IMR-90 (cell line): ENCODE measurements around the gene AIMP1. TPM values are rescaled to one million over a fixed set of nuclear protein-coding genes. Genes with fewer than 3 reads are reported as not detected.

Experiments used
- ATAC-seq: fragments of 200-7000 bp; cut with Tn5 transposase; 2 replicates; pipeline ENCODE4 v1.9.1; 2020; ENCODE audit warnings: low read depth, mild to moderate bottlenecking, moderate library complexity
- BruUV-seq: library from RNA; stranded (reverse); fragments of 400-500 nt; replicated peaks from 2 replicates; lab custom pipeline; 2021; lab: Mats Ljungman, UMichigan
- CTCF ChIA-PET: fragments of 300-600 bp; formaldehyde crosslinking; extraction: SDS; loops from one replicate; lab custom pipeline; 2021; ENCODE audit warnings: antibody characterized with exemption; lab: Yijun Ruan, JAX
- POLR2A ChIA-PET: fragments of 300-600 bp; sonication (Branson Sonifier 250); formaldehyde crosslinking; loops from one replicate; lab custom pipeline; 2022; ENCODE audit warnings: antibody characterized with exemption; ENCODE audit not compliant: unreplicated experiment; lab: Charles Lee
- DNase-seq: peaks from one replicate; pipeline ENCODE4 v3.0.0; 2013
- H2AFZ ChIP-seq: replicated peaks from 2 replicates; pipeline ENCODE3; 2013; ENCODE audit warnings: low read length, mild to moderate bottlenecking; ENCODE audit not compliant: poor library complexity
- H2AK5ac ChIP-seq: 2 replicates; pipeline ENCODE4 v1.6.1; 2013; ENCODE audit warnings: low read depth, low read length, inconsistent platforms
- H2AK9ac ChIP-seq: replicated peaks from 2 replicates; pipeline ENCODE3; 2013; ENCODE audit warnings: mild to moderate bottlenecking, low read depth, low read length, moderate library complexity; ENCODE audit not compliant: poor library complexity
- H2BK120ac ChIP-seq: 2 replicates; pipeline ENCODE4 v1.6.1; 2013; ENCODE audit warnings: low read depth, low read length, inconsistent platforms
- H2BK15ac ChIP-seq: 3 replicates; pipeline ENCODE4 v1.6.1; 2013; ENCODE audit warnings: low read depth, low read length, inconsistent platforms
- H2BK20ac ChIP-seq: 2 replicates; pipeline ENCODE4 v1.6.1; 2013; ENCODE audit warnings: low read depth, mild to moderate bottlenecking, inconsistent platforms, low read length, moderate library complexity
- H2BK5ac ChIP-seq: 2 replicates; pipeline ENCODE4 v1.6.1; 2013; ENCODE audit warnings: mild to moderate bottlenecking, low read depth, low read length, inconsistent platforms; ENCODE audit not compliant: poor library complexity, severe bottlenecking
- H3K14ac ChIP-seq: replicated peaks from 2 replicates; pipeline ENCODE4 v1.6.1; 2013; ENCODE audit warnings: low read depth, low read length, inconsistent platforms
- H3K18ac ChIP-seq: 2 replicates; pipeline ENCODE4 v1.6.1; 2013; ENCODE audit warnings: low read depth, low read length, control low read depth
- H3K23ac ChIP-seq: 2 replicates; pipeline ENCODE4 v1.6.1; 2013; ENCODE audit warnings: low read depth, low read length, inconsistent platforms
- H3K27ac ChIP-seq: 2 replicates; pipeline ENCODE4 v1.5.1; 2013; ENCODE audit warnings: mild to moderate bottlenecking, control low read depth, low read length; ENCODE audit not compliant: insufficient read depth
- H3K27me3 ChIP-seq: 2 replicates; pipeline ENCODE4 v1.6.1; 2013; ENCODE audit warnings: low read length; ENCODE audit not compliant: control insufficient read depth, insufficient read depth
- H3K36me3 ChIP-seq: 2 replicates; pipeline ENCODE4 v1.6.1; 2013; ENCODE audit warnings: low read length, mixed read lengths; ENCODE audit not compliant: control insufficient read depth, insufficient read depth
- H3K4ac ChIP-seq: 2 replicates; pipeline ENCODE4 v1.6.1; 2013; ENCODE audit warnings: low read depth, low read length, inconsistent platforms
- H3K4me1 ChIP-seq: 2 replicates; pipeline ENCODE4 v1.6.1; 2013; ENCODE audit warnings: low read length, mixed read lengths; ENCODE audit not compliant: control insufficient read depth, insufficient read depth
- H3K4me2 ChIP-seq: 2 replicates; pipeline ENCODE4 v1.6.1; 2013; ENCODE audit warnings: low read depth, mild to moderate bottlenecking, control low read depth, low read length, moderate library complexity
- H3K4me3 ChIP-seq: 2 replicates; pipeline ENCODE4 v1.5.1; 2013; ENCODE audit warnings: low read depth, mild to moderate bottlenecking, control low read depth, low read length, moderate library complexity; ENCODE audit not compliant: insufficient read depth
- H3K56ac ChIP-seq: 2 replicates; pipeline ENCODE4 v1.6.1; 2013; ENCODE audit warnings: low read length, inconsistent platforms; ENCODE audit not compliant: insufficient read depth; ENCODE audit errors: extremely low read depth
- H3K79me1 ChIP-seq, 2 experiments: 2 replicates each; pipeline ENCODE4 v1.6.1; 2013; ENCODE audit warnings: low read length in 2 of 2, inconsistent platforms in 1 of 2, low read depth in 1 of 2
- H3K9ac ChIP-seq: 2 replicates; pipeline ENCODE4 v1.6.1; 2013; ENCODE audit warnings: low read depth, low read length, control low read depth
- H3K9me1 ChIP-seq: 2 replicates; pipeline ENCODE4 v1.6.1; 2013; ENCODE audit warnings: low read length, inconsistent platforms; ENCODE audit not compliant: insufficient read depth
- H3K9me3 ChIP-seq: 2 replicates; pipeline ENCODE4 v1.6.1; 2013; ENCODE audit warnings: low read length; ENCODE audit not compliant: control insufficient read depth, insufficient read depth
- H4K20me1 ChIP-seq: 2 replicates; pipeline ENCODE4 v1.6.1; 2013; ENCODE audit warnings: low read length, inconsistent platforms; ENCODE audit not compliant: insufficient read depth
- H4K5ac ChIP-seq: 2 replicates; pipeline ENCODE4 v1.6.1; 2013; ENCODE audit warnings: mild to moderate bottlenecking, low read depth, low read length, control low read depth
- H4K8ac ChIP-seq, 2 experiments: 2 replicates each; pipeline ENCODE4 v1.6.1; 2013; ENCODE audit warnings: low read depth in 2 of 2, low read length in 2 of 2, control low read depth in 1 of 2, inconsistent platforms in 1 of 2
- H4K91ac ChIP-seq: 2 replicates; pipeline ENCODE4 v1.6.1; 2013; ENCODE audit warnings: low read depth, low read length, inconsistent platforms; ENCODE audit not compliant: insufficient read depth
- BHLHE40 ChIP-seq: fragments of 150-350 bp; IDR thresholded peaks from 2 replicates; pipeline ENCODE4 v1.6.1; 2016; ENCODE audit warnings: mild to moderate bottlenecking, low read depth, low read length
- FOS ChIP-seq: fragments of 150-350 bp; IDR thresholded peaks from 2 replicates; pipeline ENCODE4 v1.6.1; 2016; ENCODE audit warnings: low read depth, low read length
- MAFK ChIP-seq: IDR thresholded peaks from 2 replicates; pipeline ENCODE4 v1.6.1; 2012; ENCODE audit warnings: low read depth, low read length, improper control_type of control experiment
- MAZ ChIP-seq: IDR thresholded peaks from 2 replicates; pipeline ENCODE4 v1.6.1; 2012; ENCODE audit warnings: low read depth, mild to moderate bottlenecking, low read length, improper control_type of control experiment, moderate library complexity, borderline replicate concordance
- MXI1 ChIP-seq: IDR thresholded peaks from 2 replicates; pipeline ENCODE4 v1.6.1; 2012; ENCODE audit warnings: low read depth, mild to moderate bottlenecking, low read length, moderate library complexity, borderline replicate concordance
- RCOR1 ChIP-seq: IDR thresholded peaks from 2 replicates; pipeline ENCODE4 v1.6.1; 2012; ENCODE audit warnings: mild to moderate bottlenecking, low read length, improper control_type of control experiment; ENCODE audit not compliant: insufficient replicate concordance
- WGBS, 2 experiments: methylation state at CpG; one replicate each; pipeline versions ENCODE4 v1.1.5 to v1.1.7; 2013; ENCODE audit warnings: missing lambda C conversion rate in 2 of 2; ENCODE audit not compliant: insufficient read length in 1 of 2; ENCODE audit errors: extremely low coverage in 2 of 2; 5-methylcytosine and 5-hydroxymethylcytosine counted together
- dilution Hi-C: fragments of 300-500 bp; cut with HindIII; formaldehyde crosslinking; loops from one replicate; pipeline ENCODE4 v1.14.3; 2018; ENCODE audit warnings: low sequenced_read_pairs; ENCODE audit not compliant: unreplicated experiment
- in situ Hi-C: fragments of 300-500 bp; cut with MboI; formaldehyde crosslinking; loops from 3 replicates; pipeline ENCODE4 v1.14.3; 2019; ENCODE audit warnings: low sequenced_read_pairs, inconsistent platforms, mixed read lengths
- intact Hi-C: fragments of 100-400 bp; cut with micrococcal nuclease; formaldehyde crosslinking; loops from 2 replicates; pipeline ENCODE4 v1.10.0; 2022
- polyA plus RNA-seq, 3 experiments: library from polyadenylated mRNA; depleted of rRNA; stranded (reverse); fragments of >200 nt; gene quantifications; 2 replicates each; pipeline ENCODE4 v1.2.3, GENCODE V29; 2012; ENCODE audit warnings: low replicate concordance in 1 of 3
- total RNA-seq: library from RNA; depleted of rRNA; stranded (reverse); fragments of >200 nt; gene quantifications from 2 replicates; pipeline ENCODE4 v1.2.3, GENCODE V29; 2012
- TF ChIP-seq, protein P1 (sequence below): fragments of 150-350 bp; IDR thresholded peaks from 2 replicates; pipeline ENCODE4 v1.6.1; 2016; ENCODE audit warnings: low read depth, mild to moderate bottlenecking, low read length, moderate library complexity, borderline replicate concordance
- TF ChIP-seq, protein P2 (sequence below): conservative IDR thresholded peaks from 2 replicates; pipeline ENCODE4 v1.5.1; 2012; ENCODE audit warnings: mild to moderate bottlenecking, low read depth, low read length, improper control_type of control experiment

The AIMP1 gene
- total and polyA plus RNA-seq, 2 of the 4 experiments (the other 2 are of a cell fraction) = 11.8 to 21.4 TPM

- Histone ChIP-seq H3K4me2 (no peak overlapping the region), H4K8ac (no peak overlapping the region), H3K27me3 (no peaks in the 10 kb centered on the region), H3K4ac (no peak overlapping the region), H3K27ac (no peak overlapping the region), H3K56ac (no peak overlapping the region), H2AFZ (no peak overlapping the region), H4K5ac (no peak overlapping the region), H3K14ac (no peak overlapping the region), H3K9ac (no peak overlapping the region), H2BK20ac (no peak overlapping the region), H3K36me3 (no peaks in the 10 kb centered on the region), H3K9me3 (no peaks in the 10 kb centered on the region), H3K79me1 (no peaks in the 10 kb centered on the region), H2BK120ac (no peak overlapping the region), H4K20me1 (no peaks in the 10 kb centered on the region), H3K4me1 (no peaks in the 10 kb centered on the region), H3K4me3 (no peak overlapping the region), H2AK9ac (no peak overlapping the region), H3K9me1 (no peaks in the 10 kb centered on the region), H3K23ac (no peak overlapping the region), H2AK5ac (no peak overlapping the region), H3K18ac (no peak overlapping the region), H2BK15ac (no peak overlapping the region), H2BK5ac (no peak overlapping the region), H4K91ac (no peak overlapping the region)
- ChIA-PET CTCF (no interaction called here), POLR2A (no interaction called here)
- intact Hi-C loops (no loop called here), dilution Hi-C loops (no loop called here), in situ Hi-C loops (no loop called here)
- TF ChIP-seq RCOR1 (no peak), MXI1 (no peak), MAZ (no peak), BHLHE40 (no peak), FOS (no peak), MAFK (no peak)
- TF ChIP-seq, protein P1, sequence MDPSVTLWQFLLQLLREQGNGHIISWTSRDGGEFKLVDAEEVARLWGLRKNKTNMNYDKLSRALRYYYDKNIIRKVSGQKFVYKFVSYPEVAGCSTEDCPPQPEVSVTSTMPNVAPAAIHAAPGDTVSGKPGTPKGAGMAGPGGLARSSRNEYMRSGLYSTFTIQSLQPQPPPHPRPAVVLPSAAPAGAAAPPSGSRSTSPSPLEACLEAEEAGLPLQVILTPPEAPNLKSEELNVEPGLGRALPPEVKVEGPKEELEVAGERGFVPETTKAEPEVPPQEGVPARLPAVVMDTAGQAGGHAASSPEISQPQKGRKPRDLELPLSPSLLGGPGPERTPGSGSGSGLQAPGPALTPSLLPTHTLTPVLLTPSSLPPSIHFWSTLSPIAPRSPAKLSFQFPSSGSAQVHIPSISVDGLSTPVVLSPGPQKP = no peak
- TF ChIP-seq, protein P2, sequence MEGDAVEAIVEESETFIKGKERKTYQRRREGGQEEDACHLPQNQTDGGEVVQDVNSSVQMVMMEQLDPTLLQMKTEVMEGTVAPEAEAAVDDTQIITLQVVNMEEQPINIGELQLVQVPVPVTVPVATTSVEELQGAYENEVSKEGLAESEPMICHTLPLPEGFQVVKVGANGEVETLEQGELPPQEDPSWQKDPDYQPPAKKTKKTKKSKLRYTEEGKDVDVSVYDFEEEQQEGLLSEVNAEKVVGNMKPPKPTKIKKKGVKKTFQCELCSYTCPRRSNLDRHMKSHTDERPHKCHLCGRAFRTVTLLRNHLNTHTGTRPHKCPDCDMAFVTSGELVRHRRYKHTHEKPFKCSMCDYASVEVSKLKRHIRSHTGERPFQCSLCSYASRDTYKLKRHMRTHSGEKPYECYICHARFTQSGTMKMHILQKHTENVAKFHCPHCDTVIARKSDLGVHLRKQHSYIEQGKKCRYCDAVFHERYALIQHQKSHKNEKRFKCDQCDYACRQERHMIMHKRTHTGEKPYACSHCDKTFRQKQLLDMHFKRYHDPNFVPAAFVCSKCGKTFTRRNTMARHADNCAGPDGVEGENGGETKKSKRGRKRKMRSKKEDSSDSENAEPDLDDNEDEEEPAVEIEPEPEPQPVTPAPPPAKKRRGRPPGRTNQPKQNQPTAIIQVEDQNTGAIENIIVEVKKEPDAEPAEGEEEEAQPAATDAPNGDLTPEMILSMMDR = no peak
- DNase-seq = no peak
- BruUV-seq = no TSS peak
- no CpG with 5 or more reads among the region's 2 CpGs for WGBS, 2 experiments
- ATAC-seq = no peak
These were observed 79.2 kb downstream of the AIMP1 start for GRCh38 chr4:106395582-106395981.
